HepG2 (cell line): ENCODE results near the gene TOB2. TPM values are rescaled to one million over a fixed set of nuclear protein-coding genes. Genes with fewer than 3 reads are reported as not detected.

ENCODE experiments used
- ATF4 ChIP-seq, 2 experiments: fragments of 450-650 bp in 1 of 2; sonication (generic) in 1 of 2; formaldehyde crosslinking; IDR thresholded peaks; 2 replicates each; pipeline versions ENCODE4 v1.5.0 to v1.8.0; 2020 to 2022; ENCODE audit warnings: mild to moderate bottlenecking in 1 of 2, missing genetic modification reagents in 1 of 2
- ATF7 ChIP-seq, 2 experiments: fragments of 450-650 bp in 1 of 2; sonication (generic) in 1 of 2; formaldehyde crosslinking in 1 of 2; IDR thresholded peaks; 2 replicates each; pipeline versions ENCODE4 v1.4.0 to v1.6.1; 2016 to 2020; ENCODE audit warnings: antibody characterized with exemption in 1 of 2, mild to moderate bottlenecking in 1 of 2, missing genetic modification reagents in 1 of 2
- ATF7-NPFF ChIP-seq: sonication (generic); formaldehyde crosslinking; IDR thresholded peaks from 2 replicates; pipeline ENCODE4 v1.8.1; 2023; ENCODE audit warnings: mild to moderate bottlenecking, low read depth, missing genetic modification reagents, moderate library complexity
- CREM ChIP-seq, 2 experiments: sonication (generic) in 1 of 2; formaldehyde crosslinking in 1 of 2; IDR thresholded peaks; 2 replicates each; pipeline versions ENCODE4 v1.4.0 to v1.6.1; 2016 to 2020; ENCODE audit warnings: antibody characterized with exemption in 1 of 2, mild to moderate bottlenecking in 1 of 2, missing genetic modification reagents in 1 of 2
- MAF1 ChIP-seq: sonication (generic); formaldehyde crosslinking; IDR thresholded peaks from 2 replicates; pipeline ENCODE4 v1.5.0; 2020; ENCODE audit warnings: missing genetic modification reagents, borderline replicate concordance
- MIER3 ChIP-seq: IDR thresholded peaks from 2 replicates; pipeline ENCODE4 v1.6.1; 2016; ENCODE audit warnings: missing compliant biosample characterization, borderline replicate concordance
- NFE2 ChIP-seq: sonication (generic); formaldehyde crosslinking; IDR thresholded peaks from 2 replicates; pipeline ENCODE4 v1.4.0; 2020; ENCODE audit warnings: missing genetic modification reagents
- POLR2G ChIP-seq: fragments of 200-400 bp; formaldehyde crosslinking; IDR thresholded peaks from 2 replicates; pipeline ENCODE4 v1.6.1; 2018; ENCODE audit warnings: mild to moderate bottlenecking, low read depth, low read length, moderate library complexity
- REPIN1 ChIP-seq: sonication (generic); formaldehyde crosslinking; IDR thresholded peaks from 2 replicates; pipeline ENCODE4 v1.8.0; 2022; ENCODE audit warnings: missing genetic modification reagents, low read depth, mild to moderate bottlenecking, borderline replicate concordance
- RXRA ChIP-seq: sonication (generic); formaldehyde crosslinking; IDR thresholded peaks from 2 replicates; pipeline ENCODE4 v1.5.1; 2020; ENCODE audit warnings: missing genetic modification reagents
- SKI ChIP-seq: fragments of 450-650 bp; IDR thresholded peaks from one replicate; pipeline ENCODE4 v1.6.1; 2018; ENCODE audit warnings: mild to moderate bottlenecking; ENCODE audit not compliant: partially characterized antibody
- SMYD3 ChIP-seq: sonication (generic); formaldehyde crosslinking; IDR thresholded peaks from 2 replicates; pipeline ENCODE4 v1.8.1; 2023; ENCODE audit warnings: mild to moderate bottlenecking, missing genetic modification reagents
- SNAPC4 ChIP-seq: sonication (generic); formaldehyde crosslinking; IDR thresholded peaks from 2 replicates; pipeline ENCODE4 v1.4.0; 2020; ENCODE audit warnings: mild to moderate bottlenecking, missing genetic modification reagents
- THAP8 ChIP-seq: sonication (generic); formaldehyde crosslinking; IDR thresholded peaks from 2 replicates; pipeline ENCODE4 v1.5.1; 2020; ENCODE audit warnings: missing genetic modification reagents, mild to moderate bottlenecking, borderline replicate concordance
- ZIK1 ChIP-seq: sonication (generic); formaldehyde crosslinking; IDR thresholded peaks from 2 replicates; pipeline ENCODE4 v1.5.0; 2020; ENCODE audit warnings: mild to moderate bottlenecking, low read depth, missing genetic modification reagents, borderline replicate concordance
- ZNF224 ChIP-seq: sonication (generic); formaldehyde crosslinking; IDR thresholded peaks from 2 replicates; pipeline ENCODE4 v1.5.0; 2020; ENCODE audit warnings: mild to moderate bottlenecking, missing genetic modification reagents
- ZNF292 ChIP-seq: sonication (generic); formaldehyde crosslinking; IDR thresholded peaks from 2 replicates; pipeline ENCODE4 v1.8.1; 2022; ENCODE audit warnings: mild to moderate bottlenecking, low read depth, missing genetic modification reagents, borderline replicate concordance
- ZNF713 ChIP-seq: sonication (generic); formaldehyde crosslinking; IDR thresholded peaks from 2 replicates; pipeline ENCODE4 v1.4.0; 2020; ENCODE audit warnings: mild to moderate bottlenecking, missing genetic modification reagents
- ZNF747 ChIP-seq: sonication (generic); formaldehyde crosslinking; IDR thresholded peaks from 2 replicates; pipeline ENCODE4 v1.8.1; 2023; ENCODE audit warnings: missing genetic modification reagents, mild to moderate bottlenecking, borderline replicate concordance
- ZNF784 ChIP-seq: sonication (generic); formaldehyde crosslinking; IDR thresholded peaks from 2 replicates; pipeline ENCODE4 v1.5.1; 2020; ENCODE audit warnings: missing genetic modification reagents, mild to moderate bottlenecking, borderline replicate concordance
- ZNF816 ChIP-seq: sonication (generic); formaldehyde crosslinking; IDR thresholded peaks from 2 replicates; pipeline ENCODE4 v1.8.0; 2022; ENCODE audit warnings: missing genetic modification reagents, mild to moderate bottlenecking, borderline replicate concordance
- polyA plus RNA-seq, 8 experiments: library from polyadenylated mRNA; depleted of rRNA in 3 of 8; stranded (reverse) in 7 of 8; unstranded in 1 of 8; fragments of >200 nt; fragmentation: Illumina TruSeq in 4 of 8; extraction: Trizol in 4 of 8; gene quantifications; 2 replicates each; pipeline versions ENCODE4 v1.2.1 to v1.2.3, GENCODE V29; 2011 to 2016; ENCODE audit warnings: low read depth in 4 of 8, missing spikeins in 1 of 8, mixed read lengths in 1 of 8; ENCODE audit not compliant: insufficient read depth in 1 of 8
- total RNA-seq, 5 experiments: library from RNA; depleted of rRNA; stranded (reverse); fragments of >200 nt; fragmentation: Illumina TruSeq; extraction: Trizol; gene quantifications; 2 replicates each; pipeline ENCODE4 v1.2.3, GENCODE V29; 2016; ENCODE audit warnings: low read depth in 1 of 5

TOB2 gene
- total and polyA plus RNA-seq, 2 of the 13 experiments (the other 11 are each of a cell fraction or from before 2014, with no cell fraction given), result 12.2 to 13.7 TPM

DNA sequence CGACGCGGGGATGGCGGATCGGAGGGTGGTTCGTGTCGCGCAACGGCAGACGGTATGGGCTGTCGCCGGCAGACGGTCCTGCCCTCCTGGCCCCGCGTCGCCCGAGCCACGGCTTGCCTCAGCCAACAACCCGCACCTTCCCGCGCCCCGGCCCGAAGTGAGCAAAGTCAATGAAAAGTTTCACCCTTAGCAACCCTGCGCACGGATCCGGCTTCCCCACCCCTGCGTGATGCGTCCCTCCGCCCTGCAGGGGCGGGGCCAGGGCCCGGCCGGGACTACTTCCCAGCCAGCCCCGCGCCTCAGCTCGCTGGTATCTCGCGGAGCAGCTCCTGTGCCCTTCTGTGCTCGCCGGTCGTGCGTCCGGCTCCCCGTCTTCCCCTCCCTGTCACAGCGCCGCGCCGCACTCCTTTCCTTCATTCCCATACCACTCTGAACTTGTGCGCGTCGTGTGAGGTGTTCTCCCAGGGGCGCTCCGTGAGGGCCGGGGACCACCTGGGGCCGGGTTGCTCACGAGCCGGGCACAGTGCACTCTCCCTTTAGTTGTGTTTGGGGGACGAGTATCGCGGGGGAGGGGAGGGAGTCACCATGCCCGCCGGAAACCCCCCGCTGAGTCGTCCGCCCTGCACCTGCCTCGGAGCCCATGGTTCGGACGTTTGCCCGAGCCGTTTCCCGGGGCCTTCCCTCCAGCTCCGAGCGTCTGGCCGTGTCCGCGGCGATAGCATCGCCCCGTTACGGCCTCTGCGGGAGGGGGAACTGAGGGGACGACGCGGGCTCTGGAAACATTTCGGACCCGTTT is at the start of gene TOB2 (continued):
- TF ChIP-seq THAP8 (CRISPR knock-in tag) (peak; percentile 67), ATF7-NPFF (peak; percentile 97), ZNF292 (CRISPR knock-in tag) (no peak), SNAPC4 (peak; percentile 92), POLR2G (peak; percentile 98), CREM (IDR thresholded peaks at IDR 0.05) (peak; percentile 74), CREM (CRISPR knock-in tag; IDR thresholded peaks at IDR 0.05) (peak; percentile 50; the same call in 1 of the 2 replicates), ZNF713 (CRISPR knock-in tag) (no peak), ZNF784 (CRISPR knock-in tag) (no peak), ZNF816 (CRISPR knock-in tag) (no peak; the same call in 1 of the 2 replicates), MAF1 (CRISPR knock-in tag) (peak; percentile 93), ZNF224 (CRISPR knock-in tag) (peak; percentile 84), RXRA (CRISPR knock-in tag) (peak; percentile 94), ZNF747 (CRISPR knock-in tag) (peak; percentile 92), ATF7 (IDR thresholded peaks at IDR 0.05) (no peak), ATF7 (CRISPR knock-in tag; IDR thresholded peaks at IDR 0.05) (peak; percentile 90), MIER3 (CRISPR knock-in tag) (peak; percentile 96), SKI (peak; percentile 85), ATF4 (CRISPR knock-in tag; IDR thresholded peaks at IDR 0.05) (peak in 1 of 2 experiments; percentile 89; a peak in 2 of 4 replicates), REPIN1 (CRISPR knock-in tag) (peak; percentile 99), ZIK1 (CRISPR knock-in tag) (peak; percentile 91), NFE2 (CRISPR knock-in tag) (no peak), SMYD3 (CRISPR knock-in tag) (peak; percentile 30; the same call in 1 of the 2 replicates)
